Measurements from ENCODE around the gene TENM3. TPM values are rescaled to one million over a fixed set of nuclear protein-coding genes. Genes with fewer than 3 reads are reported as not detected.

TENM3 gene
- total and polyA plus RNA-seq, 2 donors (not counting 3 experiments of a cell fraction or from before 2014, with no cell fraction given), result 3.2 to 6.2 TPM

DNA sequence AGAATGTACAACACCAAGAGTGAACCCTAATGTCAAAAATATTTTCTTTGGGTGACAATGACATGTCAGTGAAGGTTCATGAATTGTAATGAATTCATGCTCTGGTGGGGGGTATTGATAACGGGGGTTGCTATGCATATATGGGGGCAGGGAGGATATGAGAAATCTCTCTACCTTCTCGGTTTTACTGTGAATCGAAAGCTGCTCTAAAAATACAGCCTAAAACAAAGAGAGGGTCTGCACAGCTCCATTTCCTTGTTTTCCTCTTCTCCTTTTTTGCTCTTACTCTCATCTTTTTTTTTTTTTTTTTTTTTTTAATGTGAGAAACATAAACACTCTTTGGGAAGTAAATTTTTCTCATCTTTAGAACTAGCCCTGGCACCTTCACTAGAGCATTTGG is 588.2 kb downstream of the TENM3 start:
- intact Hi-C loops (cut with micrococcal nuclease), result no loop called here
- no peaks in the 10 kb centered on the region for H3K36me3 ChIP-seq (ENCODE audit: control insufficient read depth in 2 of 2, extremely low read depth in 1 of 2, insufficient read depth in 2 of 2, low read length in 2 of 2)

More for the DNA sequence above, 588.2 kb downstream of the TENM3 start:
- Histone ChIP-seq H3K4me1 (ENCODE audit: control insufficient read depth, extremely low read depth, insufficient read depth, low read length) (no peaks in the 10 kb centered on the region), H4K20me1 (replicated peaks; ENCODE audit: control insufficient read depth, extremely low read depth, insufficient read depth, low read length) (no peaks in the 10 kb centered on the region), H3K27ac (ENCODE audit: insufficient read depth, low read depth, low read length) (no peak overlapping the region), H3K9me1 (replicated peaks; ENCODE audit: control insufficient read depth, extremely low read depth, insufficient read depth, low read length) (no peaks in the 10 kb centered on the region), H3K9ac (replicated peaks; ENCODE audit: extremely low read depth, insufficient read depth, low read length) (no peak overlapping the region), H3K4me3 (replicated peaks in 1 of 3; ENCODE audit: insufficient read depth in 1 of 3, low read depth in 1 of 3, low read length in 3 of 3) (no peak overlapping the region), H3K27me3 (ENCODE audit: control insufficient read depth in 2 of 2, insufficient read depth in 2 of 2, low read length in 2 of 2) (no peaks in the 10 kb centered on the region), H3K9me3 (replicated peaks; ENCODE audit: control insufficient read depth, insufficient read depth, low read length) (no peaks in the 10 kb centered on the region), H2AFZ (ENCODE audit: low read depth, low read length) (no peak overlapping the region), H3K79me2 (ENCODE audit: control insufficient read depth, insufficient read depth, low read length) (no peaks in the 10 kb centered on the region), H3K4me2 (ENCODE audit: insufficient read depth, low read length) (no peak overlapping the region)
- FAIRE-seq (no peak), DNase-seq (ENCODE audit: low read depth, low spot score) (no peak)
- dilution Hi-C loops (cut with MboI; ENCODE audit: extremely low pct_ligation_motif_present, low sequenced_read_pairs), result no loop called here
- TF ChIP-seq POLR2AphosphoS5 (IDR thresholded peaks at IDR 0.05; ENCODE audit: insufficient read depth, low read depth, low read length), result no peak
- no peak for TF ChIP-seq CTCF (IDR thresholded peaks at IDR 0.05; ENCODE audit: extremely low read depth in 1 of 2, insufficient read depth in 1 of 2, low read depth in 1 of 2, low read length in 2 of 2)
- TF ChIP-seq FOS (IDR thresholded peaks at IDR 0.05; ENCODE audit: borderline replicate concordance, insufficient read depth, low read length), result no peak
- TF ChIP-seq GATA2 (IDR thresholded peaks at IDR 0.05; ENCODE audit: insufficient read depth, insufficient read length, low read depth, low read length), result no peak
- no peak for TF ChIP-seq POLR2A (IDR thresholded peaks at IDR 0.05; ENCODE audit: low read depth, low read length)
- TF ChIP-seq JUN (IDR thresholded peaks at IDR 0.05; ENCODE audit: borderline replicate concordance, insufficient read depth, insufficient read length, low read depth), result no peak
- TF ChIP-seq MYC (IDR thresholded peaks at IDR 0.05; ENCODE audit: low read depth, low read length), result no peak
- POLR2A ChIA-PET, result no interaction called here
- CTCF ChIA-PET, result interaction anchor here (0.6 kb wide), 2 partner anchors 258 to 618 kb away, joined by 3 to 4 read pairs; no protein-coding TSS in a partner anchor
- BruUV-seq (replicated peaks), result no TSS peak
